Stimulated activated naive CD4-positive, alpha-beta T cell (primary cell): ENCODE measurements around the gene LRR1.
"Not testable (repeated sequence)": the region's sequence is repeated elsewhere in the genome, so short reads cannot be mapped to it uniquely, and the experiment has no call there.

Experiments used
- DNase-seq, 6 experiments: peaks; one replicate each; lab custom pipeline; 2025; lab: John Stamatoyannopoulos, UW

LRR1 gene

GRCh38 chr14:49623941-49624839 is 25.4 kb downstream of the LRR1 start:
- DNase-seq = no peak

- peak; percentile 85 to 92 (median 90) for DNase-seq
Observed at GRCh38 chr14:49633640-49634546, 35.2 kb downstream of the LRR1 start.

- peak; percentile 58 to 89 (median 68) for DNase-seq
Observed at GRCh38 chr14:49634547-49635334, 36.0 kb downstream of the LRR1 start, which contains the start of gene DNAAF2. Gene DNAAF2, minus strand, starts transcription at chr14:49635244. Its CDS starts 95 bp downstream, at chr14:49635149.

GRCh38 chr14:49636866-49637265 is 38.1 kb downstream of the LRR1 start:
- DNase-seq = no peak

- DNase-seq = no peak
Observed at GRCh38 chr14:49637534-49638078, 38.9 kb downstream of the LRR1 start.

GRCh38 chr14:49640540-49641417 is 42.0 kb downstream of the LRR1 start:
- DNase-seq = no peak

GRCh38 chr14:49641697-49642129 is 43.0 kb downstream of the LRR1 start:
- DNase-seq = no peak

- no peak for DNase-seq
Observed at GRCh38 chr14:49642163-49642562, 43.4 kb downstream of the LRR1 start.

- no peak for DNase-seq
Observed at GRCh38 chr14:49653508-49653907, 54.8 kb downstream of the LRR1 start.

- DNase-seq = no peak
Observed at GRCh38 chr14:49654511-49654910, 55.8 kb downstream of the LRR1 start.

GRCh38 chr14:49657500-49657899 is 58.8 kb downstream of the LRR1 start:
- DNase-seq = not testable (repeated sequence)

GRCh38 chr14:49659526-49660455 is 61.1 kb downstream of the LRR1 start:
- no peak for DNase-seq
